Tibial nerve (tissue), 3 donors: ENCODE data around the gene LAMB4.

Source experiments
- POLR2A ChIP-seq, 2 donors: fragments of 450-650 bp; IDR thresholded peaks; one replicate each; pipeline ENCODE4 v1.6.1; 2017; ENCODE audit warnings: antibody characterized with exemption in 2 of 2, mild to moderate bottlenecking in 2 of 2, moderate library complexity in 2 of 2
- TF ChIP-seq, protein P1 (sequence below), 5 experiments: fragments of 200-600 bp in 3 of 5; fragments of 450-650 bp in 2 of 5; sonication (generic) in 3 of 5; IDR thresholded peaks; one replicate each; pipeline ENCODE4 v1.5.1; 2016 to 2019; ENCODE audit warnings: antibody characterized with exemption in 5 of 5, mild to moderate bottlenecking in 3 of 5, moderate library complexity in 2 of 5

DNA sequence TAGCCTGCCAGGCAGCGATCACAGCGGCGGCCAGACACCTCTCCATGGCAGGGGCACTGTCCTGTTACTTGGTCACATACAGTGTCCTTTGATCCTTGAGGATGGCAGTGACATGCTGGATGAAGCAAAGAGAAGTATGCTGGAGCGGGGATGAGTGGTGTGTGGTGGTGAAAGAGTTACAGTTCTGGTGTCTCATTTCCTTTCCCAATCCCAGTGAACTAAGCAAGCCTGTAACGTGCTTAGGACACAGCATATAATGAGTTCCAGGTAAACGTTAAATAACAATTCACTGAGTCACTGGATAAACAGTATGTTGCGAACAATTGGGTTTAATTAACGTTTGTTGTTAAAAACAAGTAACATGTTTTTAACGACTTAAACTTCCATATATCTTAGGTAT, 63.7 kb downstream of the LAMB4 start:
- TF ChIP-seq, protein P1, sequence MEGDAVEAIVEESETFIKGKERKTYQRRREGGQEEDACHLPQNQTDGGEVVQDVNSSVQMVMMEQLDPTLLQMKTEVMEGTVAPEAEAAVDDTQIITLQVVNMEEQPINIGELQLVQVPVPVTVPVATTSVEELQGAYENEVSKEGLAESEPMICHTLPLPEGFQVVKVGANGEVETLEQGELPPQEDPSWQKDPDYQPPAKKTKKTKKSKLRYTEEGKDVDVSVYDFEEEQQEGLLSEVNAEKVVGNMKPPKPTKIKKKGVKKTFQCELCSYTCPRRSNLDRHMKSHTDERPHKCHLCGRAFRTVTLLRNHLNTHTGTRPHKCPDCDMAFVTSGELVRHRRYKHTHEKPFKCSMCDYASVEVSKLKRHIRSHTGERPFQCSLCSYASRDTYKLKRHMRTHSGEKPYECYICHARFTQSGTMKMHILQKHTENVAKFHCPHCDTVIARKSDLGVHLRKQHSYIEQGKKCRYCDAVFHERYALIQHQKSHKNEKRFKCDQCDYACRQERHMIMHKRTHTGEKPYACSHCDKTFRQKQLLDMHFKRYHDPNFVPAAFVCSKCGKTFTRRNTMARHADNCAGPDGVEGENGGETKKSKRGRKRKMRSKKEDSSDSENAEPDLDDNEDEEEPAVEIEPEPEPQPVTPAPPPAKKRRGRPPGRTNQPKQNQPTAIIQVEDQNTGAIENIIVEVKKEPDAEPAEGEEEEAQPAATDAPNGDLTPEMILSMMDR (IDR thresholded peaks at IDR 0.05) = no peak
- TF ChIP-seq POLR2A (IDR thresholded peaks at IDR 0.05) = no peak
